GM18502 (cell line): ENCODE measurements around the gene IRAK3.
A peak's percentile ranks its signal among the peaks of the same experiment; 100 is the strongest.
"Not testable (repeated sequence)": the region's sequence is repeated elsewhere in the genome, so short reads cannot be mapped to it uniquely, and the experiment has no call there.

Source experiments
- ATAC-seq: cut with Tn5 transposase; IDR thresholded peaks from one replicate; pipeline ENCODE4 v1.9.1; 2021; ENCODE audit warnings: mild to moderate bottlenecking; ENCODE audit not compliant: unreplicated experiment, poor library complexity

IRAK3 gene

GRCh38 chr12:66296176-66296683 lies 107.2 kb downstream of the IRAK3 start:
- no peak for ATAC-seq

GRCh38 chr12:66297080-66297479 lies 108.1 kb downstream of the IRAK3 start:
- ATAC-seq = no peak

- ATAC-seq = no peak
These were observed 108.9 kb downstream of the IRAK3 start for GRCh38 chr12:66297923-66298322.

GRCh38 chr12:66301944-66302826 lies 113.2 kb downstream of the IRAK3 start, which contains the start of gene HELB:
Gene HELB, plus strand, starts transcription at chr12:66302493. Its CDS starts 111 bp downstream, at chr12:66302604.
- ATAC-seq = peak; percentile 93

- ATAC-seq = no peak
These were observed 113.8 kb downstream of the IRAK3 start for GRCh38 chr12:66302827-66303169.

- ATAC-seq = not testable (repeated sequence)
These were observed 114.3 kb downstream of the IRAK3 start for GRCh38 chr12:66303316-66303804.
